CD14-positive monocyte (primary cell): ENCODE data around the gene SYS1. TPM values are rescaled to one million over a fixed set of nuclear protein-coding genes. Genes with fewer than 3 reads are reported as not detected.

ENCODE experiments used
- DNase-seq, 3 donors: peaks; one replicate each; pipeline ENCODE4 v3.0.0-alpha.2; 2011 to 2022
- H2AFZ ChIP-seq: 2 replicates; pipeline ENCODE4 v1.6.0; 2012; ENCODE audit warnings: mild to moderate bottlenecking, low read depth, low read length, inconsistent platforms; ENCODE audit not compliant: insufficient read depth, poor library complexity, severe bottlenecking
- H3K27ac ChIP-seq, 2 donors: 1 replicate in 1 of 2; 2 replicates in 1 of 2; pipeline ENCODE4 v1.5.1; 2012 to 2013; ENCODE audit warnings: low read length in 2 of 2, control low read depth in 1 of 2, inconsistent platforms in 1 of 2, low read depth in 1 of 2, mild to moderate bottlenecking in 1 of 2
- H3K27me3 ChIP-seq, 2 donors: one replicate each; pipeline versions ENCODE4 v1.6.0 to v1.6.1; 2011 to 2013; ENCODE audit warnings: low read length in 2 of 2; ENCODE audit not compliant: control insufficient read depth in 2 of 2, insufficient read depth in 2 of 2
- H3K36me3 ChIP-seq, 2 donors: replicated peaks in 1 of 2; 1 replicate in 1 of 2; 2 replicates in 1 of 2; pipeline versions ENCODE4 v1.5.1 to v1.6.1; 2012 to 2013; ENCODE audit warnings: low read length in 2 of 2, control low read depth in 1 of 2, inconsistent platforms in 1 of 2, mild to moderate bottlenecking in 1 of 2; ENCODE audit not compliant: insufficient read depth in 2 of 2, control insufficient read depth in 1 of 2
- H3K4me1 ChIP-seq, 2 donors: 1 replicate in 1 of 2; 2 replicates in 1 of 2; pipeline versions ENCODE4 v1.5.1 to v1.6.1; 2012 to 2013; ENCODE audit warnings: low read length in 2 of 2, control low read depth in 1 of 2, inconsistent platforms in 1 of 2, mild to moderate bottlenecking in 1 of 2, moderate library complexity in 1 of 2; ENCODE audit not compliant: insufficient read depth in 2 of 2, control insufficient read depth in 1 of 2
- H3K4me2 ChIP-seq: replicated peaks from 2 replicates; pipeline ENCODE3; 2012; ENCODE audit warnings: low read length, moderate library complexity, mild to moderate bottlenecking; ENCODE audit not compliant: poor library complexity, severe bottlenecking; ENCODE audit errors: extremely low read depth
- H3K4me3 ChIP-seq, 3 experiments: fragments of 200-600 bp in 1 of 3; sonication (generic) in 1 of 3; replicated peaks in 1 of 3; 1 replicate in 2 of 3; 2 replicates in 1 of 3; pipeline ENCODE4 v1.5.1; 2011 to 2013; ENCODE audit warnings: low read length in 3 of 3, mild to moderate bottlenecking in 3 of 3, control low read depth in 2 of 3, low read depth in 2 of 3, inconsistent platforms in 1 of 3, moderate library complexity in 1 of 3
- H3K79me2 ChIP-seq: 2 replicates; pipeline ENCODE4 v1.6.0; 2012; ENCODE audit warnings: mild to moderate bottlenecking, control low read depth, inconsistent platforms, low read length, moderate library complexity; ENCODE audit not compliant: insufficient read depth
- H3K9ac ChIP-seq: 2 replicates; pipeline ENCODE4 v1.6.0; 2017; ENCODE audit warnings: low read length, mild to moderate bottlenecking; ENCODE audit not compliant: insufficient read depth, poor library complexity, severe bottlenecking
- H3K9me3 ChIP-seq, 2 donors: replicated peaks in 1 of 2; 1 replicate in 1 of 2; 2 replicates in 1 of 2; pipeline versions ENCODE4 v1.5.1 to v1.6.1; 2012 to 2013; ENCODE audit warnings: low read length in 2 of 2, control low read depth in 1 of 2; ENCODE audit not compliant: control insufficient read depth in 1 of 2, insufficient read depth in 1 of 2
- H4K20me1 ChIP-seq: 2 replicates; pipeline ENCODE4 v1.6.0; 2012; ENCODE audit warnings: mild to moderate bottlenecking, low read length, control low read depth, moderate library complexity; ENCODE audit not compliant: insufficient read depth
- H3K27ac Mint-ChIP-seq, 7 donors: one replicate each; pipeline ENCODE4 v1.8.0; 2020; ENCODE audit warnings: mild to moderate bottlenecking in 7 of 7, mixed read lengths in 7 of 7, moderate library complexity in 6 of 7, inconsistent platforms in 2 of 7
- H3K27me3 Mint-ChIP-seq, 3 donors: one replicate each; pipeline ENCODE4 v1.8.0; 2021 to 2022; ENCODE audit warnings: low read depth in 3 of 3, mild to moderate bottlenecking in 3 of 3, mixed read lengths in 3 of 3, moderate library complexity in 3 of 3, inconsistent platforms in 1 of 3
- H3K36me3 Mint-ChIP-seq, 2 donors: one replicate each; pipeline ENCODE4 v1.8.0; 2020; ENCODE audit warnings: mixed read lengths in 2 of 2, inconsistent platforms in 1 of 2, mild to moderate bottlenecking in 1 of 2
- H3K4me1 Mint-ChIP-seq: one replicate; pipeline ENCODE4 v1.8.0; 2020; ENCODE audit warnings: mild to moderate bottlenecking, mixed read lengths
- H3K4me3 Mint-ChIP-seq, 2 donors: one replicate each; pipeline ENCODE4 v1.8.0; 2020; ENCODE audit warnings: mild to moderate bottlenecking in 2 of 2, mixed read lengths in 2 of 2, moderate library complexity in 1 of 2
- H3K9me3 Mint-ChIP-seq, 7 donors: one replicate each; pipeline ENCODE4 v1.8.0; 2020 to 2022; ENCODE audit warnings: mixed read lengths in 7 of 7, mild to moderate bottlenecking in 6 of 7, moderate library complexity in 6 of 7, inconsistent platforms in 2 of 7
- WGBS: methylation state at CpG from one replicate; pipeline ENCODE4 v1.1.5; 2013; ENCODE audit warnings: missing lambda C conversion rate; ENCODE audit not compliant: insufficient coverage; 5-methylcytosine and 5-hydroxymethylcytosine counted together
- intact Hi-C, 2 donors: fragments of 100-400 bp; cut with micrococcal nuclease; formaldehyde crosslinking; loops; one replicate each; pipeline versions ENCODE4 v1.15.0 to v1.15.1; 2023
- polyA plus RNA-seq, 3 donors: library from polyadenylated mRNA; depleted of rRNA in 1 of 3; unstranded in 2 of 3; stranded (reverse) in 1 of 3; fragments of 300-500 nt in 2 of 3; fragments of >200 nt in 1 of 3; fragmentation: Illumina TruSeq in 2 of 3; gene quantifications; 1 replicate in 2 of 3; 2 replicates in 1 of 3; pipeline ENCODE4 v1.2.3, GENCODE V29; 2012 to 2021
- TF ChIP-seq, protein P1 (sequence below): fragments of 200-600 bp; IDR thresholded peaks from one replicate; pipeline ENCODE4 v1.8.0; 2022; ENCODE audit warnings: antibody characterized with exemption, mild to moderate bottlenecking

SYS1 gene
- polyA plus RNA-seq, 3 donors: 16.8 to 23.1 (median 22.1) TPM

DNA sequence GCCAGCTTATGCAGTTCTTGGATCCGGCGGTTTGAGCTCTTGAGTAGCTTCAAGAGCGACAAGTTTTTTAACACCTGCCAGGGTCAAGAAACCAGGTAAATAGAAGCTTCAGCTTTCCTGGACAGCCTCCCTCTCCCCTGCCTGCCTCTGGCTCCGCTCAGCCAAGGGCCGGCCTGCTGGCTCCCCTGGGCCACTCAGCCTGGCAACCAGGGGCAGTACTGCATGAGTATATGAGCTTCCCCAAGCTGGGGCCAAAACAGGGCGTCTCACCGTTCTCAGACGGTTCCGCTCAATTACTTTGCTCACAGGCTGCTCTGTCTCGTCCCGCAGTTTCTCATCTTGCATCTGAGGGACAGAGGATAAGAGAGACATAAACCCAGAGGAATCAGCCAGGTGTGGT, 14.3 kb downstream of the SYS1 start:
- Histone ChIP-seq H3K27ac (no peak overlapping the region), H3K4me2 (no peak overlapping the region), H4K20me1 (no peaks in the 10 kb centered on the region), H3K4me1 (peaks cover 15 to 17% of the 10 kb centered on the region in 2 donors), H3K9ac (no peak overlapping the region), H3K4me3 (no peak overlapping the region), H3K79me2 (no peaks in the 10 kb centered on the region), H2AFZ (no peak overlapping the region), H3K36me3 (peaks cover 0 to 5% of the 10 kb centered on the region in 2 donors), H3K27me3 (peaks cover 0 to 3% of the 10 kb centered on the region in 2 donors), H3K9me3 (no peaks in the 10 kb centered on the region)
- TF ChIP-seq, protein P1, sequence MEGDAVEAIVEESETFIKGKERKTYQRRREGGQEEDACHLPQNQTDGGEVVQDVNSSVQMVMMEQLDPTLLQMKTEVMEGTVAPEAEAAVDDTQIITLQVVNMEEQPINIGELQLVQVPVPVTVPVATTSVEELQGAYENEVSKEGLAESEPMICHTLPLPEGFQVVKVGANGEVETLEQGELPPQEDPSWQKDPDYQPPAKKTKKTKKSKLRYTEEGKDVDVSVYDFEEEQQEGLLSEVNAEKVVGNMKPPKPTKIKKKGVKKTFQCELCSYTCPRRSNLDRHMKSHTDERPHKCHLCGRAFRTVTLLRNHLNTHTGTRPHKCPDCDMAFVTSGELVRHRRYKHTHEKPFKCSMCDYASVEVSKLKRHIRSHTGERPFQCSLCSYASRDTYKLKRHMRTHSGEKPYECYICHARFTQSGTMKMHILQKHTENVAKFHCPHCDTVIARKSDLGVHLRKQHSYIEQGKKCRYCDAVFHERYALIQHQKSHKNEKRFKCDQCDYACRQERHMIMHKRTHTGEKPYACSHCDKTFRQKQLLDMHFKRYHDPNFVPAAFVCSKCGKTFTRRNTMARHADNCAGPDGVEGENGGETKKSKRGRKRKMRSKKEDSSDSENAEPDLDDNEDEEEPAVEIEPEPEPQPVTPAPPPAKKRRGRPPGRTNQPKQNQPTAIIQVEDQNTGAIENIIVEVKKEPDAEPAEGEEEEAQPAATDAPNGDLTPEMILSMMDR: no peak
- 91% methylated on average over 11 of the region's 11 CpGs for WGBS
- no peak for DNase-seq
- no peak overlapping the region for H3K4me3 Mint-ChIP-seq
- intact Hi-C loops: no loop called here
- peaks cover 2 to 9% (median 8%) of the 10 kb centered on the region in 3 donors for H3K27me3 Mint-ChIP-seq
- peaks cover 0 to 3% (median 0%) of the 10 kb centered on the region in 7 donors for H3K9me3 Mint-ChIP-seq
- peaks cover 19% of the 10 kb centered on the region for H3K4me1 Mint-ChIP-seq
- H3K27ac Mint-ChIP-seq: no peak overlapping the region
- H3K36me3 Mint-ChIP-seq: peaks cover 16 to 24% of the 10 kb centered on the region in 2 donors

DNA sequence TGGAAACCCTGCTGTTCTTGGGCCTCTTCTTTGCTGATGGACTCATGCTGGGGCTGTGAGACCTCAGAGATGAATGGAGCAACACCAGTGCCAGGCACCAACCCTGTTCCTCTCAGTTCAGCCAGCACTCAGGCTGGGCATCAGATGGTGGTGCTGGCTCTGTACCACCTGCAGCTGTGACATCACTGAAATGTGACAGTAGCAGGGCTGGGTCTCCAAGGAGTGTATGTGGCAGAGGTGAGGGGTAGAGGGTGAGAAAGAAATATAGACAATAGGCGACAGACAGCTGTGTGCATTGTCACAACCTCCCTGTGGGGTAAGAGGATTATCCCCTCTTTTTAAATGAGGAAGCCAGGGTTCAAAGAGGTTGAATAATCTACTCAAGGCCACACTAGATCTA, 15.2 kb downstream of the SYS1 start, which contains the start of gene TP53TG5:
Gene TP53TG5 (minus strand): TSS at position 135 of the 400 bp plus-strand sequence. CDS start 89 bp downstream, at position 46.
- H3K79me2 ChIP-seq: no peaks in the 10 kb centered on the region
- WGBS: no CpG with 5 or more reads among the region's 1 CpG
- Mint-ChIP-seq H3K27me3 (peaks cover 0 to 5% (median 0%) of the 10 kb centered on the region in 3 donors), H3K9me3 (no peaks in the 10 kb centered on the region), H3K4me1 (peaks cover 11% of the 10 kb centered on the region), H3K27ac (peak within 1 kb of the TSS in 1 of 7 donors; percentile 5), H3K4me3 (no peak within 1 kb of the TSS), H3K36me3 (peaks cover 14 to 20% of the 10 kb centered on the region in 2 donors)
- H3K4me3 ChIP-seq: no peak within 1 kb of the TSS
- H3K4me1 ChIP-seq: peaks cover 8% of the 10 kb centered on the region in 2 donors
- no peak within 1 kb of the TSS for H3K4me2 ChIP-seq
- no peak within 1 kb of the TSS for H3K27ac ChIP-seq
- H3K9ac ChIP-seq: no peak within 1 kb of the TSS
- H2AFZ ChIP-seq: no peak within 1 kb of the TSS
- intact Hi-C loops: no loop called here
- H3K36me3 ChIP-seq: peaks cover 0 to 5% of the 10 kb centered on the region in 2 donors
- TF ChIP-seq, protein P1: no peak
- no peaks in the 10 kb centered on the region for H4K20me1 ChIP-seq
- H3K27me3 ChIP-seq: no peaks in the 10 kb centered on the region
- H3K9me3 ChIP-seq: no peaks in the 10 kb centered on the region
- DNase-seq: no peak
